Activated CD4-positive, CD25-positive, alpha-beta regulatory T cell treated with anti-CD3 and anti-CD28 coated beads, Interleukin-2, amount 50 U/mL, for 16 hours (primary cell): Measurements from ENCODE around the gene TUBB3.
"Not testable (repeated sequence)": the region's sequence is repeated elsewhere in the genome, so short reads cannot be mapped to it uniquely, and the experiment has no call there.

Experiments
- DNase-seq: peaks from one replicate; pipeline ENCODE4 v3.0.0-alpha.2; 2020; ENCODE audit warnings: low read depth, low spot score

TUBB3 gene

DNA sequence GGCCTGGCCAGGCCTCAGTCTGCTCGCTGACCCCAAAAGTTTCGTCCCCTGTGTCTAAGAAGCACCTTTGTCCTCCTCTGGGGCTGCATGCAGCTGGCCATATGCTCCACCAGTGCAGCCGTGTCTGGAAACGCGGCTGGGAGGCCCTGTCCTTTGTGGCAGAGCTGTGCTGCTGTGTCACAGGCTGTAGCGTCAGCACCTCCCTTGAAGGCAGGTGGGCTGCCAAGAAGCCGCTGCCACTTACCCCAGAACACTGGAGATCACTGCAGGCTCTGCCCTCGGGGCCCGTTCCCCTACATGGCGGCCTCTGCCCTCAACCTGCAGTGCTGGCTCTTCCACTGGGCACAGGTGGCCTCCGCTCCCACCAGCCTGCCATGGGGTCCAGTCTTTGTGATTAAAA is 20.2 kb upstream of the TUBB3 start:
- no peak for DNase-seq

DNA sequence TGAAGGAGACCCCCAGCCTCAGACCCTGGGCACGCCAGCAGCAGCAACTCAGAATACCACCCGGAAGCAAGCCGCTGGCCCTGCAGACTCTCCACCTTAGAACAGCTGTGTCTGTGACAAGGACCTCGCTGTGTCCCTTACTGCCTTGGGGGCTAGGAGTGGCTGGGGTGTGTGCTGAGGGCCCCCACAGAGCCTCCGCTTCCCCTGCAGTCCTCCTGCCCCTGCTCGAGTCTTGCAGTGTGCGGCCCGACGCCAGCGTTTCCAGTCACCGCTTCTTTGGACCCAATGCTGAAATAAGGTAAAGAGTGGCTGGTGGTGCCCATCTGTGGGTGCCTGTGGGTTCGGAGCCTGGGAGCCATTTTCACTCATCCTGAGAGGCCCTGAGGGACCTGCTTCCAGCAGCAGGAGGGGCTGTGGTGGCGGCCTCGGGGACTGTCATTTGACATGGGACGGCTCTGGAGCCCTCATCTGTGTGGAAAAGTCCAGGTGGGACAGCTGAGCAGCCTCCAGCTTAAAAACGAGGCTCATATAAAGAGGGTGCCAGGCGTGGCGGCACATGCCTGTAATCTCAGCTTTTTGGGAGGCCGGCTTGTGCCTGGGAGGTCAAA is 19.1 kb upstream of the TUBB3 start:
- no peak for DNase-seq

DNA sequence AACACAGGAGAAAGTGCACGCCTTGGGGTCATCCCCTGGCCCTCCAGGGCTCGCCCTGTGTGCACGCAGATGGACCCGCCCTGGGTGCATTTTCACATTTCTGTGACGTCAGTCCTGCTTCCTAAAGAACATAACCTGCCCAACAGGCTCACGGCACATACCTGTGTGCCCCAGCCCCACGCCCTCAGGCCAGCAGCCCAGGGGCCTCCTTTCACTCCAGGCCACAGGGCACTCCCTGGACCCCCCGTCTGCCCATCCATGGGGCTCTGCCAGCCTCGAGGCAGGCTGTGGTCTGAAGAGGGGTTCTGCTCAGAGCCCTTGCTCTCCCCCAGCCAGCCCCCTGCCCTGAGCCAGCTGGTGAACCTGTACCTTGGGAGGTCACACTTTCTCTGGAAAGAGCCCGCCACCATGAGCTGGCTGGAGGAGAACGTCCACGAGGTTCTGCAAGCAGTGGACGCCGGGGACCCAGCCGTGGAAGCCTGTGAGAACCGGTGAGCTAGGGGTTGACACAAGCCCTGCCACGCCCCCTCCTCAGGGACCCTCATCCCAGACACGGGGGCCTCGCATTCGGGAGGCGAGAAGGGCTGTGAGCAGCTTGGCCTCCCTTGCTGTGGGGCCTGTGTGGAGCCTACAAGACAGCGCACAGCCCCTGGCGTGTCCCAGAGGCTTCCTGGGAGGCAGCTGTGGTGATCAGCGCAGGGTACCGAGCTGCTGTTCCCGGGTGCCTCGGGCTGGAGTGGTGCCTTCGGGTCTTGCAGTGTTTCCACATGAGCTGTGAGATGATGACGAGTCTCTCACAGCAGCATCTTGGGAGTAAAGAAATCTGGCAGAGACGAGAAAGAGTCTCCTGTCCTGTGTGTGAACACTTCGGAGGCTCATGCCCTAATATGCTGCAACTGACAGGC is 18.3 kb upstream of the TUBB3 start:
- DNase-seq: no peak

DNA sequence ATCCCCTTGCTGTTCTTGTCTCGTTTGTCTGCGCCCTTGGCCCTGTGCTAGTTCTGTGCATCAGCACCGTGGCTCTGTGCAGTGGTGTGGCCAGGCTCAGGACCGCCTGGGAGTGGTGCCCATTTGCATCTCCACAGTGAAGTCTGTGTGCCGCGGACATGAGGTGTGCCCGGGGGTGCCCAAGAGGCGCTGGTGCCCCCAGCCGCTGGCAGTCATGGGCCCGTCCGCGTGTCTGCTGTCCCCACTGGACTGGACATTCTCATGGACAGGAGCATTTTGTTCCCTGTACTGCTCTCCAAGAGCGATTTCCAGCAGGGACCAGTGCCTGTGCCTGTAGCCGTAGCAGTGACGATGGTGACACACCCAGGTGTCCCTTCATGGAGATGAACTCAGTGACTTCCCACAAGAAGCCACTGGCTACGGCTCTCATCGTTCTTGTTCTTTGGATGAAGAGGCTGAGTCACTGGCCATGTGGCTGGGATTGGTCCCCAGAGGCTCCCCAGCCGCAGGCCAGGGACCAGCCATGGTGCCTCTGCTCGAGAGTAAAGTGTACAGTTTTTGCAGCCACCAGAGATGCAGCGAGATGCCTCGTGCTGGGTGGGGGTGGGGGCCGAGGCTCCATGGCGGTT is 17.5 kb upstream of the TUBB3 start:
- DNase-seq: no peak

DNA sequence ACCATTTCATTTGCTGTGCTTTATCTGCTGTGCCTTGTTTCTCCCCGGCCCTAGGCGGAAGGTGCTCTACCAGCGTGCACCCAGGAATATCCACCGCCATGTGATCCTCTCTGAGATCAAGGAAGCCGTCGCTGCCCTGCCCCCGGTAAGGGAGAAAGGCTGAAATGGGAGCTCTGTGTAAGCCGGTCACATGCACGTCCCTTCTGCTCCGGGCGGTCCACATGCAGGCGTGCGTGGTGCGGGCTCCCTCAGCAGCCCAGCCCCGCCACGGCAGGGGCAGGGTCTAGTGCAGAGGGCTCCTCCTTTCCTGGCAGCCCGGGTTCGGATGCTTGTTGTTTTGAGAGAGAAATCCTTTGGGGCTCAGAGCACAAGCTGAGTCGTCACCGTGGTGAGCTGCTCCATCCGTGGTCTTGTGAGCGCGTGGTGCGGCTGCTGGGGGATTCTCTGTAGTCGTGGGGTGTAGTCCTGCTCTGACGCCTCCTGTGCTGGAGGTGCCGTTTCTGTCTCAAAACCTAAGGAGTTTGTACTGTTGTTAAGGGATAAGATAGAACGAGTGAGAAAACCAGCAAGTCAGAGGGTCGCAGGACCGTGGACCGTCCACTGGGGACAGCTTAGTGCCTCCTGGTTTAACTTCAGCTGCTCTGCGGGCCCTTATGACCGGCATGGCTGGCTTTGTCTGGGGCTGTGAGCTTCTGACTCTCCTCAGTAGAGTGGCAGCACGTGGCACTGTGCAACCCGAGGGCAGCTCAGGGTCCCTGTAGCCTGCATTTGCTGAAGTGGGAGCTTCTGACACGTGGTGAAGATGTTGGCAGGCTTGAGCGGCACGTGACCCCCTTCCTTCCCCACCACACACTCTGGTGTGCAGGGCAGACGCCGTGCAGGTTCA is 16.8 kb upstream of the TUBB3 start:
- DNase-seq: no peak

DNA sequence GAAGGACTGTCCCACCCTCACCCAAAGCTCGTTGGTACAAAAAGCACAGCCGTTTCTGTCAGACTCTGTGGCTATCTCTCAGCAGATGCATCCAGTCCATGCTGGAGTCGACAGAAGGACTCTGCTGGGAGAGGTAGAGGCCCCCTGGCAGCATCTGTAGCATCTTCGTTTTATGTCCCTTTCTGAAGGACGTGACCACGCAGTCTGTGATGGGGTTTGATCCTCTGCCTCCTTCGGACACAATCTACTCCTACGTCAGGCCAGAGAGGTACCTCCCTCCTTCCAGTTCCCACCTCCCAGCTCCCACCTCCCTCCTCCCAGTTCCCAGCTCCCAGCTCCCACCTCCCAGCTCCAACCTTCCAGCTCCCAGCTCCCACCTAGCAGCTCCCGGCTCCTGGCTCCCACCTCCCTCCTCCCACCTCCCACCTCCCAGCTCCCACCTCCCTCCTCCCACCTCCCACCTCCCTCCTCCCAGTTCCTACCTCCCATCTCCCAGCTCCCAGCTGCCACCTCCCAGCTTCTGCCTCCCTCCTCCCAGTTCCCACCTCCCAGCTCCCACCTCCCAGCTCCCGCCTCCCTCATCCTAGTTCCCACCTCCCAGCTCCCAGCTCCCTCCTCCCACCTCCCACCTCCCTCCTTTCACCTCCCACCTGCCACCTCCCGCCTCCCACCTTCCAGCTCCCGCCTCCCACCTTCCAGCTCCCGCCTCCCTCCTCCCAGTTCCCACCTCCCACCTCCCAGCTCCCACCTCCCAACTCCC is 15.9 kb upstream of the TUBB3 start:
- no peak for DNase-seq

DNA sequence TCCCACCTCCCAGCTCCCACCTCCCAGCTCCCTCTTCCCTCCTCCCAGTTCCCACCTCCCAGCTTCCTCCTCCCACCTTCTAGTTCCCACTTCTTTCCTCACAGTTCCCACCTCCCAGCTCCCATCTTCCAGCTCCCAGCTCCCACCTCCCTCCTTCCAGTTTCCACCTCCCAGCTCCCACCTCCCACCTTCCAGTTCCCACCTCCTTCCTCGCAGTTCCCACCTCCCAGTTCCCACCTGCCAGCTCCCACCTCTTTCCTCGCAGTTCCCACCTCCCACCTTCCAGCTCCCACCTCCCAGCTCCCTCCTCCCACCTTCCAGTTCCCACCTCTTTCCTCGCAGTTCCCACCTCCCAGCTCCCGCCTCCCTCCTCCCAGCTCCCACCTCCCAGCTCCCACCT is 14.9 kb upstream of the TUBB3 start:
- no peak for DNase-seq

DNA sequence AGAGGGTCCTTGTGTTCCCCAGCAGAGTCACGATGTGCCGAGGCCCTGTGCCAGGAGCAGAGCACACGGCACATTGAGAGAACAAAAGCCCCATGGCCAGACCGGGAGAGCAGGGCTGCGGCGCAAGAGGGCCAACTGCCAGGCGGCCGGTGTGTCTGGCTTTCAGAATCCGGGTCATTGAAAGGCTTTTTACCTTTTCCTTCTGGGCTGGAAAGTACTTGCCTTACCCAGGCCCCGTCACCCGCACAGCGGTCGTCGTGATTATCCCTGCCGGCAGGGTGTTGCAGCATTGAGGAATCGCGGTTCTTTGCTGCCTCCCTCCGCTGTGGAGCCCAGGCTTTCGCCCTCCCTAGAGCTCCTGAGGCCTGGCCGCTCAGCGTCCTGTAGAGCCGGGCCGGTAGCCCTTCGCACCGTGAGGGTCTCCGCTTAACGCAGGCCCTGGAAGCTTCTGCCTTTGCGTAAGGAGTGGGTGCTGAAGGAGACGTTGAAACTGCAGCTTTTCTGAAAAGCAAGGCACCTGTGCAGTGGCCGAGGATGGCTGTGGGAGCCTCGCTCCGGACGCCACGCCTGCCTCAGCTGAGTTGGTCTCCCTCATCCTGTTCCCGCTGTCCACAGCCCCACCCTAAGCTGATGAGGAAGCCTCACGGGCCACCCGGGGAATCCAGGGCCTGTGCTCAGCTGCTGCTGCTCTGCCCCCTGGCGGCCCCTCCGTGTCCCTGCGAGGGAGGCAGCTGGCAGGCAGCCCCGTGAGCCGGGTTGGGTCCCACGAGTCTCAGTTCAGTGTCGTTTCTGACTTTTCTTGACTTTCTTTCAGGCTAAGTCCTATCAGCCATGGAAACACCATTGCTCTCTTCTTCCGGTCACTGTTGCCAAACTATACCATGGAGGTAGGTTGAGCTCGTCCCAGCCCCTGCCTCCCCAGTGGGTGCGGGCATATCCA is 13.1 kb upstream of the TUBB3 start:
- peak; percentile 36 for DNase-seq

DNA sequence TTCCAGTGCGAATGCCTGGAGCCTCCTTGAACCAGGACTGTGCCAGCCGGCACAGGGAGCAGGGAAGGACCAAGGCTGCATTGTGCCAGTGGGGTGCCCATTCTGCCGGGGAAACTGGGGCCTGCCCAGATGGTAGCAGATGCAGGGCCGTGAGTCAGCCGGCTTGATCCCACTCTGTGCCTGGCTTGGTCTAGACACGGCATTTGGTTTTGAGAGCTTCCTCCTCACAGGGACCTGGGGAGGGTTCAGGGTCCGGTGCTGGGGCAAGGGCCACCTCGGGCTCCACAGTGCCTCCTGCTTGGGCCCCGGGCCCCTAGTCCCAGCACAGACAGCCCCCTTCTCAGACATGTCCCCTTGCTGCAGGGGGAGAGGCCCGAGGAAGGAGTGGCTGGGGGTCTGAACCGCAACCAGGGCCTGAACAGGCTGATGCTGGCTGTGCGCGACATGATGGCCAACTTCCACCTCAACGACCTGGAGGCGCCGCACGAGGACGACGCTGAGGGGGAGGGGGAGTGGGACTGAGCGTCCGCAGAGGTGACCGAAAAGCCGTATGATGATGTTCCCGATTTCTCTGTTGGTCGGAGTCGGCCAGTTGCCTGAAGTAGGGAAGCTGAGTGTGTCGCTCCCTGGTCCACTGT is 12.3 kb upstream of the TUBB3 start:
- no peak for DNase-seq

DNA sequence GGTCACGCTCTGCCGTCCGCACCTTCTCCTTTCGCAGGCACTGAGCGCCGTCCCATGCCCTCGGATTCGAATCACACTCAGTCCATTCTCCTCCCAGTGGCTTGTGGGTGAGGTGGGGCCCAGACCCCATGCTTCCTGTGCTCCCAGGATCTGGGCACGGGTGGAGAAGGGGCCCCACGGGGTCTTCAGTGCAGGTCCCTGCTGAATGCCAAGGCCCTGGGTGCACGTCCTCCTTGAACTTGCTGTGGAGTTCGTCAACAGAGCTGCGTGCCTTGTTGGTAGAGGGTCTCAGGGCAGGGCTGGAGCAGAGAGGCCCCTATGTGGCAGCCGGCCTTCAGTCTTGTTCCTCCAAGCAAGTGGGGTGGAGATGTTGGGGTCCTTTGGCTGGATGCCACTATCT is 11.8 kb upstream of the TUBB3 start:
- no peak for DNase-seq

DNA sequence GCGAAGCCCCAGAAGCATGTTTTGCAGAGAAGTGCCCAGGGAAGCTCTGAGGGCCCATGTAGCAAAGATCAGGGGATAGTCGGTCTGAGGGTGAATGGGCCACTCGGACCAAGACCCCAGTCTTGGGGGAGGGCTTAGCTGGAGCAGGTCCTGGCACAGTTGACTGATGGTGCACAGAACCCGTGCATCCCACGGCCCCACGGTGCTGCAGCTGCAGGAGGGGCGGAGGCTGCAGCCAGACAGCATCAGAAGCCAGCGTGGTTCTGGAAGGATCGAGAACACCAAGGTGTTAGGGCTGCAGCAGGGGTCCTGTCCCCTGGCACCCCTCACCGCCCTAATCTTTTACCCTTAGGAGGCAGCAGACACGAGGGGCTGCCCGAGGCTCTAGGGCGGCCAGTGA is 11.0 kb upstream of the TUBB3 start:
- DNase-seq: no peak

DNA sequence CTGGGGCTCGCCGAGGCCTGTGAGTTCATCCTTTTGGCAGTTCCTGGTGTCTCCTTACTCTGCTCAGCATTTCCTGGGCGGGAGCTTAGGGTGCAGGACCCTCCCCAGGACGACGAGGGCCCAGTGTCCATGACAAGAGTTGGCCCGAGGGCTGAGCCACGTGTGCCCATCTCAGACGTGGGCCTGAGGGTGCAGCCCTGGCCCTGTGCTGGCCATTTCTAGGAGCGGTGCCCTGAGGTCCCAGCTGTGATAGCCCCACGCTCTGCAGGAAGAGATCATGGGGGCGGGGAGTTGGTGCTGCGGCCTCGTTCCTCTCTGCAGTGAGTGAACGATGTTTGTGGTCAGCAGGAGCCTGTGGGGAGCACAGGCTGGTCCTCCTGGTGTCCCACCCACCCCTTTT is 10.5 kb upstream of the TUBB3 start:
- DNase-seq: no peak

DNA sequence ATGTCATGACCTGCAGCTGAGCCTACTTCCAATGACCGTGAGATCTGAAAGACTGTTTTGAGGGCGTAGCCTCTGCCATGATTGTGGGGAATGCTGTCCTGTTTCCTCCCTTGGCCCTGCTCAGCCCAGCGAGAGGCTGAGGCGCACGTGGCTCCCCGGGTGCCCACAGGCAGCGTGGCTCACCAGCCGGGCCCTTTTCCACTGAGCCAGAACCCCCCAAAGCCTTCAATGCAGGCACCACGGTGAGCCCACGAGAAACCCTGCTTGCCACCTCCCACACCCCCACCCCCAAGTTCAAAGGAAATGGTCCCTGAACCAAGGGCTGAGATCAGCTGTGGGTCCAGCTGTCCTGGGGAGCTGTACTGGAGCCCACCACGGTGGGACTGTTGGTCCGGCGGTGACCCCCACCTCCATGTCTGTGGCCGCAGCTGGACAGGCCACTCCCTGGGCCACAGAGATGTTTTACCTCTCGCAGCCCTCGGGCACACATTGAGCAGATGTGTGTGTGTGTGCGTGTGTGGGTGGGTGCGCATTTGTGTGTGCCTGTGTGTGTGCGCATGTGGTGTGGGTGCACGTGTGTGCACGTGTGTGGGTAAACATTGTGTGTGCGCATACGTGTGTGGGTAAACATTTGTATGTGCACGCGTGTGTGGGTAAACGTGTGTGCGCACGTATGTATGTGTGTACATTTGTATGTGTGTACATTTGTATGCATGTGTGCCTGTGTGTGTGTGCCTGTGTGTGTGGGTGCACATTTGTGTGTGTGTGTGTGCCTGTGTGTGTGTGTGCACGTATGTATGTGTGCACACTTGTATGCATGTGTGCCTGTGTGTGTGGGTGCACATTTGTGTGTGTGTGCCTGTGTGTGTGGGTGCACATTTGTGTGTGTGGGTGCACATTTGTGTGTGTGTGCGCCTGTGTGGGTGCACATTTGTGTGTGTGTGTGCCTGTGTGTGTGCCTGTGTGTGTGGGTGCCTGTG is 9.4 kb upstream of the TUBB3 start:
- no peak for DNase-seq

DNA sequence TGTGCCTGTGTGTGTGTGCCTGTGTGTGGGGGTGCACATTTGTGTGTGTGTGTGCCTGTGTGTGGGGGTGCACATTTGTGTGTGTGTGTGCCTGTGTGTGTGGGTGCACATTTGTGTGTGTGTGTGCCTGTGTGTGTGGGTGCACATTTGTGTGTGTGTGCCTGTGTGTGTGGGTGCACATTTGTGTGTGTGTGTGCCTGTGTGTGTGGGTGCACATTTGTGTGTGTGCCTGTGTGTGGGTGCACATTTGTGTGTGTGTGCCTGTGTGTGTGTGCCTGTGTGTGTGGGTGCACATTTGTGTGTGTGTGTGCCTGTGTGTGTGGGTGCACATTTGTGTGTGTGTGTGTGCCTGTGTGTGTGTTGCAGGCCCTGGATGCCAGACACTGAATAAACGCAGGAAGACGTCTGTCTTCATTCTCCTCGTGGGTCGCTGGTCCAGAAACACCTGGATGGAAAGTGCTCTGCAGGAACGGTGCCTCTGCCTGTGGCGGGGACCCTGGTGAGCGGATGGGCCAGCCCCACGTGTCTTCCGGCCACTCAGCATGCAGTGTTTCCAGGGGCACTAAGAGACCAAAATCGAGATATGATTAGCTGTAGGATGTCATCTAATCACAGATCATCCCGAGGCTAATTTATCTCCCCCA is 8.4 kb upstream of the TUBB3 start:
- DNase-seq: not testable (repeated sequence)

DNA sequence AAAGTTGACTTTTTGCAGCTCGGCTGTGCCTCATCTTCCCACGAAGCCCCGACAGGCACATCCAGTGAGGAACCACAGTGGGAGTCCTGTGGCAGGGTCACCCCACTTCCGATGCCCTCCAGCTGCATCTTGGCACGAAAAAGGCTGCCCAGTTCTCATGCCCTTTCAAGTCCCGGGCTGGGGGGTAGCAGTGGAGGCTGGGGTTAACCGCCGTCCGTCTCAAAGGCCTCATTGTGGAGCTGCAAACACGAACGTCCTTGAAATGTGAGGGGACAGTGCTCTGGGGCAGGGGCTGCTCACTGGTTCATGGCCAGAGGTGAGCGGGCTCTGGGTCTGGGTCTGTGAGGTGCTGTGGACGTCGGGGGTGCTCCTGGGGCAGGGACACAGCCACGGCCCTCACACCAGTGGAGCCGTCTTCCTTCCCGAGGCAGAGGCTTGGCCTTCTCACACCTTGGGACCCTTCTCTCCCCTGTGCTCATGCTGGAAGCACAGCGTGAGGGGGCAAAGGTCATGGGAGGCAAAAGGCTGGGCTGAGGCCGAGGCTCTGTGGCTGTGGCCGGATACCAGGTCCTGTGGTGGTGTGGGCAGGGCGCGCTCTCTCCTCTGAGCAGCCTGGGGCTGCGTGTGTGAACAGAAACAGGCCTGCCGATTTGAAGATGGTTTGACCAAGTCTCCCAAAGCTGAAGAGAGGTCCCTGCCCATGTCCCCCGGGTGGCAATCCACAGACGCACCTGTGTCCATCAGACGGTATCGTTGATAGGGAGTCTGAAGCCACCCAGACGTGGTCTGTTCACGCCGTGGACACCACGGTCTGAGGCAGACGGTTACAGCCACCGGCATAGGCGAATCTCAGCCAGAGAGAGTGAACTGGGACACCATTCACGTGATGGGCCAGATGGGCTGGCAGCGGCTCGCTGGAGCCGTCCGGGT is 7.6 kb upstream of the TUBB3 start:
- DNase-seq: no peak

DNA sequence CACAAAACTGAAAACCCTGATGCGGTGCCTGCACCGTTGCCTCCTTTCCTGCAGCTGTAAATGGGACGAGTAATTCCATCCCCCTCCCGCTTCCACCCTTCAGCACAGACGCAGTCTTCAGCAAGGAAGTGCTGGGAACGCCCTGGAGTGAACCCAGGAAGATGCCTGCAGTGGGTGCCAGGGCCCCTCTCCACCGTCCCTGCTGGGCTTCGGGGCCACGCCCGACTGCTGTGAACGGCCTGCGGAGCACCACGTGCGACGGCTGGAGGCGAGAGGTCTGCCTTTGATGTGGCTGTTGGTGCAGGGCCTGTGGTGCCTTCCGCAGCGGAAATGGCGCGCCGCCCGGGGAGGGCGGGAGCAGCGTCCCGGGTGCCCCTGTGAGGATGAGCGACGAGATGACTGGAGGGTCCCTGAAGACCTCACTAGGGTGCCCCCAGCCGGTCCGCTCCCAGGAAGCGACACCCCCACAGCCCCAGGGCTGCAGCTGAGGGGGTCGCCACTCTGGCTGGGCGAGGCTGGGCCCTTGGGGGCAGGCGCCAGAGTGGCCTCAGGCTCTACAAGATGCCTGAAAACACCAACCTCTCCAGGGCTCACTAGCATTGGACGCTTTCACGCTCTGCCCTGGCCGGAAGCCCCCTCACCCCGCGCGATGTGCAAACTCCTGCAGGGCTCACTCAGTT is 5.2 kb upstream of the TUBB3 start:
- peak; percentile 47 for DNase-seq
